Immature natural killer cell (primary cell): ENCODE data around the gene TRIM44. TPM values are rescaled to one million over a fixed set of nuclear protein-coding genes. Genes with fewer than 3 reads are reported as not detected.

ENCODE experiments used
- DNase-seq, 3 donors: peaks; one replicate each; pipeline ENCODE4 v3.0.0; 2022; ENCODE audit warnings: mixed read lengths in 1 of 3
- H3K27ac Mint-ChIP-seq, 6 donors: one replicate each; pipeline ENCODE4 v1.8.0; 2020; ENCODE audit warnings: mixed read lengths in 6 of 6, mild to moderate bottlenecking in 5 of 6, inconsistent platforms in 4 of 6, moderate library complexity in 3 of 6
- H3K27me3 Mint-ChIP-seq, 3 donors: one replicate each; pipeline ENCODE4 v1.8.0; 2020 to 2021; ENCODE audit warnings: low read depth in 3 of 3, mild to moderate bottlenecking in 3 of 3, mixed read lengths in 3 of 3, moderate library complexity in 3 of 3, inconsistent platforms in 1 of 3
- H3K36me3 Mint-ChIP-seq, 3 donors: one replicate each; pipeline ENCODE4 v1.8.0; 2020; ENCODE audit warnings: mixed read lengths in 3 of 3, inconsistent platforms in 2 of 3, mild to moderate bottlenecking in 2 of 3
- H3K4me1 Mint-ChIP-seq, 2 donors: one replicate each; pipeline ENCODE4 v1.8.0; 2020; ENCODE audit warnings: inconsistent platforms in 2 of 2, mild to moderate bottlenecking in 2 of 2, mixed read lengths in 2 of 2, moderate library complexity in 1 of 2
- H3K4me3 Mint-ChIP-seq, 5 donors: one replicate each; pipeline ENCODE4 v1.8.0; 2020; ENCODE audit warnings: mild to moderate bottlenecking in 5 of 5, mixed read lengths in 5 of 5, inconsistent platforms in 3 of 5, moderate library complexity in 3 of 5
- H3K9me3 Mint-ChIP-seq, 6 donors: one replicate each; pipeline ENCODE4 v1.8.0; 2020; ENCODE audit warnings: mild to moderate bottlenecking in 6 of 6, mixed read lengths in 6 of 6, inconsistent platforms in 4 of 6, moderate library complexity in 3 of 6
- polyA plus RNA-seq, 3 donors: library from polyadenylated mRNA; unstranded; fragments of 300-500 nt; fragmentation: Illumina TruSeq; gene quantifications; one replicate each; pipeline ENCODE4 v1.2.3, GENCODE V29; 2021

TRIM44 gene
- polyA plus RNA-seq, 3 donors from 2014 or later, result 36.0 to 55.3 (median 41.1) TPM

- Mint-ChIP-seq H3K36me3 (peaks cover 0 to 3% (median 0%) of the 10 kb centered on the region in 3 donors), H3K9me3 (no peaks in the 10 kb centered on the region), H3K4me1 (peaks cover 21 to 49% of the 10 kb centered on the region in 2 donors), H3K27me3 (peaks cover 0 to 2% (median 1%) of the 10 kb centered on the region in 3 donors), H3K4me3 (no peak overlapping the region), H3K27ac (no peak overlapping the region)
- no peak for DNase-seq
These were observed 128.7 kb downstream of the TRIM44 start for GRCh38 chr11:35791088-35791958.

- Mint-ChIP-seq H3K27me3 (peaks cover 0 to 2% (median 1%) of the 10 kb centered on the region in 3 donors), H3K27ac (no peak overlapping the region), H3K36me3 (peaks cover 0 to 3% (median 0%) of the 10 kb centered on the region in 3 donors), H3K9me3 (no peaks in the 10 kb centered on the region), H3K4me3 (no peak overlapping the region), H3K4me1 (peaks cover 17 to 49% of the 10 kb centered on the region in 2 donors)
- no peak for DNase-seq
These were observed 129.7 kb downstream of the TRIM44 start for GRCh38 chr11:35792148-35792845.

- H3K36me3 Mint-ChIP-seq, result peaks cover 0 to 3% (median 0%) of the 10 kb centered on the region in 3 donors
- H3K4me3 Mint-ChIP-seq, result no peak overlapping the region
- peak overlapping the region in 1 of 6 donors; percentile 19 for H3K27ac Mint-ChIP-seq
- no peaks in the 10 kb centered on the region for H3K9me3 Mint-ChIP-seq
- no peak for DNase-seq
- H3K27me3 Mint-ChIP-seq, result peaks cover 0 to 2% (median 1%) of the 10 kb centered on the region in 3 donors
- peaks cover 19 to 53% of the 10 kb centered on the region in 2 donors for H3K4me1 Mint-ChIP-seq
These were observed 130.2 kb downstream of the TRIM44 start for GRCh38 chr11:35792846-35793192.

GRCh38 chr11:35794333-35794732 is 131.8 kb downstream of the TRIM44 start:
- Mint-ChIP-seq H3K27me3 (peaks cover 0 to 1% (median 0%) of the 10 kb centered on the region in 3 donors), H3K4me1 (peaks cover 26 to 61% of the 10 kb centered on the region in 2 donors), H3K36me3 (peaks cover 0 to 3% (median 0%) of the 10 kb centered on the region in 3 donors), H3K9me3 (no peaks in the 10 kb centered on the region), H3K27ac (no peak overlapping the region), H3K4me3 (no peak overlapping the region)
- DNase-seq, result no peak

GRCh38 chr11:35794850-35795249 is 132.3 kb downstream of the TRIM44 start:
- Mint-ChIP-seq H3K9me3 (no peaks in the 10 kb centered on the region), H3K4me3 (no peak overlapping the region), H3K36me3 (peaks cover 0 to 3% (median 3%) of the 10 kb centered on the region in 3 donors), H3K27ac (no peak overlapping the region), H3K4me1 (peaks cover 31 to 66% of the 10 kb centered on the region in 2 donors), H3K27me3 (peaks cover 0 to 1% (median 0%) of the 10 kb centered on the region in 3 donors)
- DNase-seq, result no peak

GRCh38 chr11:35796562-35796961 is 134.0 kb downstream of the TRIM44 start:
- Mint-ChIP-seq H3K4me3 (no peak overlapping the region), H3K27me3 (peaks cover 0 to 1% (median 0%) of the 10 kb centered on the region in 3 donors), H3K9me3 (no peaks in the 10 kb centered on the region), H3K36me3 (peaks cover 0 to 5% (median 3%) of the 10 kb centered on the region in 3 donors), H3K4me1 (peaks cover 47 to 79% of the 10 kb centered on the region in 2 donors), H3K27ac (no peak overlapping the region)
- no peak for DNase-seq

GRCh38 chr11:35798423-35798822 is 135.8 kb downstream of the TRIM44 start:
- H3K27ac Mint-ChIP-seq, result no peak overlapping the region
- DNase-seq, result no peak
- H3K36me3 Mint-ChIP-seq, result peaks cover 0 to 5% (median 3%) of the 10 kb centered on the region in 3 donors
- no peaks in the 10 kb centered on the region for H3K27me3 Mint-ChIP-seq
- no peaks in the 10 kb centered on the region for H3K9me3 Mint-ChIP-seq
- H3K4me3 Mint-ChIP-seq, result no peak overlapping the region
- peaks cover 43 to 74% of the 10 kb centered on the region in 2 donors for H3K4me1 Mint-ChIP-seq

- no peak overlapping the region for H3K4me3 Mint-ChIP-seq
- no peak for DNase-seq
- peaks cover 0 to 5% (median 3%) of the 10 kb centered on the region in 3 donors for H3K36me3 Mint-ChIP-seq
- no peaks in the 10 kb centered on the region for H3K9me3 Mint-ChIP-seq
- H3K27me3 Mint-ChIP-seq, result no peaks in the 10 kb centered on the region
- H3K27ac Mint-ChIP-seq, result no peak overlapping the region
- H3K4me1 Mint-ChIP-seq, result peaks cover 43 to 72% of the 10 kb centered on the region in 2 donors
These were observed 136.4 kb downstream of the TRIM44 start for GRCh38 chr11:35798983-35799382.

GRCh38 chr11:35799655-35800054 is 137.1 kb downstream of the TRIM44 start:
- Mint-ChIP-seq H3K36me3 (peaks cover 0 to 5% (median 3%) of the 10 kb centered on the region in 3 donors), H3K27me3 (no peaks in the 10 kb centered on the region), H3K27ac (no peak overlapping the region), H3K9me3 (no peaks in the 10 kb centered on the region), H3K4me1 (peaks cover 41 to 66% of the 10 kb centered on the region in 2 donors), H3K4me3 (no peak overlapping the region)
- no peak for DNase-seq

- Mint-ChIP-seq H3K4me3 (peak overlapping the region in 1 of 5 donors; percentile 15), H3K27me3 (no peaks in the 10 kb centered on the region), H3K4me1 (peaks cover 39 to 56% of the 10 kb centered on the region in 2 donors), H3K36me3 (peaks cover 0 to 5% (median 3%) of the 10 kb centered on the region in 3 donors), H3K9me3 (no peaks in the 10 kb centered on the region), H3K27ac (peak overlapping the region in 3 of 6 donors; percentile 25 to 28 (median 27))
- DNase-seq, result peak in 1 of 3 donors; percentile 6
These were observed 138.7 kb downstream of the TRIM44 start for GRCh38 chr11:35800970-35801953.

GRCh38 chr11:35802221-35802620 is 139.6 kb downstream of the TRIM44 start:
- H3K4me1 Mint-ChIP-seq, result peaks cover 36 to 47% of the 10 kb centered on the region in 2 donors

GRCh38 chr11:35802672-35803071 is 140.1 kb downstream of the TRIM44 start:
- H3K9me3 Mint-ChIP-seq, result no peaks in the 10 kb centered on the region
- H3K36me3 Mint-ChIP-seq, result peaks cover 0 to 9% (median 9%) of the 10 kb centered on the region in 3 donors
- no peak for DNase-seq
- no peak overlapping the region for H3K27ac Mint-ChIP-seq
- H3K4me1 Mint-ChIP-seq, result peaks cover 33 to 44% of the 10 kb centered on the region in 2 donors
- no peak overlapping the region for H3K4me3 Mint-ChIP-seq
- H3K27me3 Mint-ChIP-seq, result no peaks in the 10 kb centered on the region

More at GRCh38 chr11:35802221-35802620, 139.6 kb downstream of the TRIM44 start:
- Mint-ChIP-seq H3K4me3 (no peak overlapping the region), H3K9me3 (no peaks in the 10 kb centered on the region), H3K36me3 (peaks cover 0 to 9% (median 9%) of the 10 kb centered on the region in 3 donors), H3K27ac (peak overlapping the region in 1 of 6 donors; percentile 12), H3K27me3 (no peaks in the 10 kb centered on the region)
- DNase-seq, result no peak

GRCh38 chr11:35803115-35803514 is 140.5 kb downstream of the TRIM44 start:
- no peak for DNase-seq
- H3K4me1 Mint-ChIP-seq, result peaks cover 29 to 39% of the 10 kb centered on the region in 2 donors
- peaks cover 0 to 9% (median 9%) of the 10 kb centered on the region in 3 donors for H3K36me3 Mint-ChIP-seq
- H3K9me3 Mint-ChIP-seq, result no peaks in the 10 kb centered on the region
- no peaks in the 10 kb centered on the region for H3K27me3 Mint-ChIP-seq
- H3K27ac Mint-ChIP-seq, result no peak overlapping the region
- H3K4me3 Mint-ChIP-seq, result no peak overlapping the region
